Measurements from ENCODE around the gene NAA35.

- TF ChIP-seq SUZ12 (IDR thresholded peaks at IDR 0.05) (no peak), CTBP1 (IDR thresholded peaks at IDR 0.05; ENCODE audit: borderline replicate concordance) (no peak), SP1 (IDR thresholded peaks at IDR 0.05) (no peak), LEF1 (IDR thresholded peaks at IDR 0.05; ENCODE audit: borderline replicate concordance) (no peak)
Measured at GRCh38 chr9:86047361-86047760, 106.4 kb downstream of the NAA35 start.
